GM12872 (cell line): Measurements from ENCODE around the gene SPOCK1.

ENCODE experiments used
- TF ChIP-seq, protein P1 (sequence below): IDR thresholded peaks from 3 replicates; pipeline ENCODE4 v1.5.1; 2011; ENCODE audit warnings: low read depth, mild to moderate bottlenecking, low read length, moderate library complexity; ENCODE audit not compliant: insufficient read depth

Gene SPOCK1

DNA sequence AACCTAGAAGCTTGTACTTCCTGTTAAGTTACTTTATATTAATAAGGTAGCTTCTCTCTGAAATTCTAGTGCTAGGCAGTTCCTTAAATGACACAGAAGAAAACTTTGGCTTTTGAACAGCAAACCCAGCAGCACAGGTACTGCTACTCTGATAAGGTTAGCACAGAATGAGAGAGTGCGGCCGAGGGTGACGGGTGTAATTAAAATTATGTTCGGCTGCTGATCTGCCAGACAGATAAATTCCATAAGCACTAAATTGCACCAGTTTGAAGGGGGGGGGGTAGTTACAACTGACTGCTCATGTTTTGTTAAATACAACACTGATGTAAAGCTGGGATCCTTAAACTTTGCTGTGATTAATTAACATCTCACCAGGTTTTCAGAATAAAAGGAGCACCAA lies 475.1 kb downstream of the SPOCK1 start:
- TF ChIP-seq, protein P1, sequence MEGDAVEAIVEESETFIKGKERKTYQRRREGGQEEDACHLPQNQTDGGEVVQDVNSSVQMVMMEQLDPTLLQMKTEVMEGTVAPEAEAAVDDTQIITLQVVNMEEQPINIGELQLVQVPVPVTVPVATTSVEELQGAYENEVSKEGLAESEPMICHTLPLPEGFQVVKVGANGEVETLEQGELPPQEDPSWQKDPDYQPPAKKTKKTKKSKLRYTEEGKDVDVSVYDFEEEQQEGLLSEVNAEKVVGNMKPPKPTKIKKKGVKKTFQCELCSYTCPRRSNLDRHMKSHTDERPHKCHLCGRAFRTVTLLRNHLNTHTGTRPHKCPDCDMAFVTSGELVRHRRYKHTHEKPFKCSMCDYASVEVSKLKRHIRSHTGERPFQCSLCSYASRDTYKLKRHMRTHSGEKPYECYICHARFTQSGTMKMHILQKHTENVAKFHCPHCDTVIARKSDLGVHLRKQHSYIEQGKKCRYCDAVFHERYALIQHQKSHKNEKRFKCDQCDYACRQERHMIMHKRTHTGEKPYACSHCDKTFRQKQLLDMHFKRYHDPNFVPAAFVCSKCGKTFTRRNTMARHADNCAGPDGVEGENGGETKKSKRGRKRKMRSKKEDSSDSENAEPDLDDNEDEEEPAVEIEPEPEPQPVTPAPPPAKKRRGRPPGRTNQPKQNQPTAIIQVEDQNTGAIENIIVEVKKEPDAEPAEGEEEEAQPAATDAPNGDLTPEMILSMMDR: no peak

DNA sequence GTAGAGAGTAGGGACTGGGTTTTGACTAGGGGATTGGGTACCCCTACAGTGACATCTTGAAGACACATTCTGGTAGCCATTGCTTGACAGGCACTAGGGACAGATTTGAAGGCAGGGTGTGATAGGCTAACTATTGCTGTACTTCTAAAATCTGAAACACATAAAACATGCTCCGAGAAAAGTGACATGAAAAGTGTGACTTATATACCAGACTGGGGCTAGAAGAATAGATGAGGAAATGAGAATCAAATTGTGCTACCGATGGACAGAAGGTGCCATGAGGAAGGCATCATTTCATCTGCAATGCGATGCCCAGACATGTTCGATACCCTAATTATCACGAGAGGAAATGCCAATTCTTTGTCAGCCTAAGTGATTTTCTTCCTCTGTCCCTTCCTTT lies 475.8 kb downstream of the SPOCK1 start:
- TF ChIP-seq, protein P1: no peak

DNA sequence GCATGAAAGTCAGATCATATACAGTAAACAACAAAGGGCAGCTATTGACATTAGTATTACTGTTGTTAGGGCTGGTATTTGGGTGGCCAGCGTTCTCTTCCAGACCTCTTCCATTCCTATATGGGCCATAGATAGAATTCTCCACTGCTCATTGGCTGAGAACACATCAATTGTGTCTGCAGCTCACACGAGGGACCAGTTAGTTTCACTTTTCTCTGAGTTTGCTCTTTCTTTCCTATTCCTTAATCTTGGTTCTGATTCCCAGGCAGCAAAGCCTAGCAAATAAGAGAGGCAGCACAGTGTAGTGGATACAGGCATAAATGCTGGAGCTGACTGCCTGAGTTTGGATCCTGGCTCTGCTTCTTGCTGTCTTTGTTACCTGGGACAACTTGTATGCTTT lies 476.4 kb downstream of the SPOCK1 start:
- TF ChIP-seq, protein P1: no peak

DNA sequence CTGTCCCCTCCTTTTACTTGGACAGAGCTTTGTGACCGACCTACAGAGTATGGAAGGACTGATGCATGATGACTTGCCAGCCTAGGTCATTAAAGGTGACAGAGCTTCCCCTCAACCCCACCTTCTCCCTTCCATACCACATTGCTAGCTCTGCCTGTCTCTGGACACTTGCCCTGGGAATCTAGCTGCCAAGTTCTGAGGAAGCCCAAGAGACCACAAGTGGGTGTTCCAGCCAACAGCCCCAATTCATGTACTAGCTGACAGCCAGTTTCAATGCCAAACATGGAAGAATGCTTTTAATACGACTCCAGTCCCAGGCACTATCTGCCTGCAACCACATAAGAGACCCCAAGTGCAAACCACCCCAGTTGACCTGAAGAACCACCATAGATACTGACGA lies 477.1 kb downstream of the SPOCK1 start:
- TF ChIP-seq, protein P1: no peak

DNA sequence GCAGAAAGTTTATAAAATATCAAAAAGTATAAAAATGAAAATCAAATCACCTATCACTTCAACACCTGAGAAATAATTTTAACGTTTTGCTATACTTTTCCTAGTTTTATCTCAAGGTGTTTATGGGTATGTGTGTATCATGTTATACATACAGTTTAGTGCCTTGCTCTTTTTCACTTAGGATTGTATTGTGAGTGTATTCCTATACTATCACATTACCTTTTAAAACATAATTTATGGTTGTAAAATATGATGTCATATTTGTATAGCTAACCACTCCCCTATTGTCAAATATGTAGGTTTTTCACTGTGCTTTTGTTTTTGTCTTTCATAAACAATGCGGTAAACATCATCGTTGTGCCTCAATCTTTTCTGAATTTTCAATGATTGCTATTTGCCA lies 479.9 kb downstream of the SPOCK1 start:
- TF ChIP-seq, protein P1: no peak

DNA sequence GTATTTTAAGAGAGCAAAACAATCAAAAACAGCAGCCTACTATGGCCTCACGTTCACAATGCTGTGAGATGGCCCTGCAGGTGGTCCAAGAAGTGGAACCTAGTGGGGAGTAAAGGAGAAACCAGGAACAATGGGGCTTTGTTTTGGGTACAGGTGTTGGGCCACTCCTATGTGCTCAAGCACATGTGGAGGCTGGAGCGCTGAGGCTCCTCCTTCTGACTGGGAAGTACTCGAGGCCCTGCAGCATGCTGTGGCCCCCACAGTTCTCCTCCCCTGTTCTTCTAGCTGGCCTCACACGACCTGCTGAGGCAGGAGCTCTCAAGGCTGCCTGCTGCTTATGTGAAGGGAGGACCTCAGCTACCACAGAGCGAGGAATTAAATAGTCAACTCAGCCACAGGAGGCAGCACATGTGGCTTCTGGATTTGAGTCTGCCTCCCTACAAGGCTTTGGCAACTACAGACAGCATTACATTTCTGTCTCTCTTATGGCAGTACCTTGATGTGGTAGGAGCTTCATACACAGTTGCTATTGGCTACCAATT lies 482.3 kb downstream of the SPOCK1 start:
- TF ChIP-seq, protein P1: no peak

DNA sequence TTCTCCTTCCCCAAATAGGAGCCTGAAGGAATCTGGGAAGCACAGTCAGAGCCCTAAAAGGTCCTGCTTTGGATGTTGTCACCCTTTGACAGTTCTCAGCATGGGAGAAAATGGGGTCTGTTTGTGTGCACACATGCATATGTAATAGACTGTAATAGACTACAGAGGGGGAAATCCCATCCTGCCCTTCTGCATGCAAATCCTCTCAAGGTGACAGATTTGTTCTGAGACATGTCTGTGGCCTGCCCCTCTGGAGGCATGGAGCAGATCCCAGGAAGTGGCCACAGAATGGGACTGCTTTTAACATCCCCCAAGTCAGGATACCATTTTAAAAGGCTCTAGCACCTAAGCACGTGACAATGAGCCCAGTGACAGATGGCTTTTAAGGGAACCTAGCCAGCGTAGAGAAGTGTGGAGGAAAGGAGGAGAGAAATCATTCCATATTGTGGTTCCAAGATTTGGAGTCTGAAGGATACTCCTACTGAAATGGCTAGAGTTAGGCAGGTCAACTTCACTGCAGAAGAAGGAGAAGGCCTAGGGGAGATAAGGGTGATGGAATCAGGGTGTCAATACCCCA lies 483.5 kb downstream of the SPOCK1 start:
- TF ChIP-seq, protein P1: no peak
